Fibroblast of skin of back (primary cell): ENCODE data around the gene DGKG.

Experiments used
- DNase-seq: peaks from one replicate; pipeline ENCODE4 v3.0.0-alpha.2; 2013

DGKG gene

GRCh38 chr3:186105543-186105942 is 256.5 kb downstream of the DGKG start:
- no peak for DNase-seq

- DNase-seq, result no peak
Measured at GRCh38 chr3:186102687-186103086, 259.3 kb downstream of the DGKG start.

GRCh38 chr3:186100398-186100797 is 261.6 kb downstream of the DGKG start:
- DNase-seq, result no peak

- DNase-seq, result peak; percentile 81
Measured at GRCh38 chr3:186099178-186099577, 262.9 kb downstream of the DGKG start.

GRCh38 chr3:186098740-186099139 is 263.3 kb downstream of the DGKG start:
- peak; percentile 21 for DNase-seq

- DNase-seq, result peak; percentile 93
Measured at GRCh38 chr3:186097663-186098451, 264.2 kb downstream of the DGKG start.

GRCh38 chr3:186097317-186097662 is 264.7 kb downstream of the DGKG start:
- no peak for DNase-seq
